Keratinocyte (primary cell): Measurements from ENCODE around the gene ARHGAP1. TPM values are rescaled to one million over a fixed set of nuclear protein-coding genes. Genes with fewer than 3 reads are reported as not detected.

Source experiments
- DNase-seq: peaks from one replicate; pipeline ENCODE4 v3.0.0-alpha.2; 2011; ENCODE audit warnings: low read depth, missing footprints, low spot score
- FAIRE-seq: peaks from 2 replicates; lab custom pipeline; 2011; peaks lifted over from hg19 to GRCh38; lab: Jason Lieb, UNC
- H2AFZ ChIP-seq: 2 replicates; pipeline ENCODE4 v1.6.0; 2012; ENCODE audit warnings: low read length, control low read depth, inconsistent platforms; ENCODE audit not compliant: control insufficient read depth
- H3K27ac ChIP-seq: 2 replicates; pipeline ENCODE4 v1.5.1; 2011; ENCODE audit warnings: low read length; ENCODE audit not compliant: control insufficient read depth, insufficient read depth
- H3K27me3 ChIP-seq: 3 replicates; pipeline ENCODE4 v1.6.0; 2011; ENCODE audit warnings: low read length; ENCODE audit not compliant: control insufficient read depth, insufficient read depth; ENCODE audit errors: extremely low read depth
- H3K36me3 ChIP-seq, 2 experiments: 2 replicates in 1 of 2; 3 replicates in 1 of 2; pipeline ENCODE4 v1.5.1; 2011; ENCODE audit warnings: low read length in 2 of 2, mild to moderate bottlenecking in 1 of 2; ENCODE audit not compliant: control insufficient read depth in 2 of 2, insufficient read depth in 2 of 2; ENCODE audit errors: extremely low read depth in 1 of 2
- H3K4me1 ChIP-seq: 3 replicates; pipeline ENCODE4 v1.5.1; 2011; ENCODE audit warnings: low read length; ENCODE audit not compliant: control insufficient read depth, insufficient read depth; ENCODE audit errors: extremely low read depth
- H3K4me2 ChIP-seq: 3 replicates; pipeline ENCODE4 v1.6.0; 2011; ENCODE audit warnings: low read depth, low read length; ENCODE audit not compliant: control insufficient read depth, insufficient read depth; ENCODE audit errors: extremely low read depth
- H3K4me3 ChIP-seq, 3 experiments: fragments of 200-600 bp in 1 of 3; sonication (generic) in 1 of 3; 2 replicates in 2 of 3; 3 replicates in 1 of 3; pipeline ENCODE4 v1.5.1; 2011 to 2016; ENCODE audit warnings: low read length in 3 of 3, mild to moderate bottlenecking in 3 of 3, control low read depth in 2 of 3, inconsistent platforms in 1 of 3, low read depth in 1 of 3, mixed read lengths in 1 of 3, mixed run types in 1 of 3, moderate library complexity in 1 of 3; ENCODE audit not compliant: control insufficient read depth in 2 of 3, insufficient read depth in 2 of 3; ENCODE audit errors: extremely low read depth in 1 of 3
- H3K79me2 ChIP-seq: 2 replicates; pipeline ENCODE4 v1.6.0; 2012; ENCODE audit warnings: low read length; ENCODE audit not compliant: control insufficient read depth, insufficient read depth
- H3K9ac ChIP-seq: 3 replicates; pipeline ENCODE4 v1.6.0; 2011; ENCODE audit warnings: low read length; ENCODE audit not compliant: control insufficient read depth, insufficient read depth; ENCODE audit errors: extremely low read depth
- H3K9me1 ChIP-seq: 3 replicates; pipeline ENCODE4 v1.6.0; 2011; ENCODE audit warnings: low read length; ENCODE audit not compliant: control insufficient read depth, insufficient read depth; ENCODE audit errors: extremely low read depth
- H3K9me3 ChIP-seq: 2 replicates; pipeline ENCODE4 v1.5.1; 2012; ENCODE audit warnings: low read depth, low read length; ENCODE audit not compliant: control insufficient read depth
- H4K20me1 ChIP-seq: 3 replicates; pipeline ENCODE4 v1.6.0; 2011; ENCODE audit warnings: low read length; ENCODE audit not compliant: control insufficient read depth, insufficient read depth; ENCODE audit errors: extremely low read depth
- EZH2 ChIP-seq: IDR thresholded peaks from one replicate; pipeline ENCODE4 v1.6.1; 2012; ENCODE audit warnings: inconsistent platforms, mild to moderate bottlenecking, low read length, moderate library complexity
- dilution Hi-C: fragments of 300-500 bp; cut with MboI; formaldehyde crosslinking; loops from one replicate; pipeline ENCODE4 v1.7.0; 2020; ENCODE audit warnings: low sequenced_read_pairs; ENCODE audit not compliant: extremely low pct_ligation_motif_present
- polyA plus RNA-seq, 5 experiments: library from polyadenylated mRNA; depleted of rRNA in 3 of 5; stranded (reverse) in 3 of 5; stranded (forward) in 1 of 5; unstranded in 1 of 5; fragments of >200 nt; gene quantifications; 1 replicate in 1 of 5; 2 replicates in 3 of 5; 3 replicates in 1 of 5; pipeline versions ENCODE4 v1.2.1 to v1.2.3, GENCODE V29; 2011 to 2012; ENCODE audit warnings: missing spikeins in 2 of 5, low read depth in 1 of 5, low replicate concordance in 1 of 5
- TF ChIP-seq, protein P1 (sequence below), 3 experiments: IDR thresholded peaks in 1 of 3; conservative IDR thresholded peaks in 1 of 3; optimal IDR thresholded peaks in 1 of 3; 2 replicates in 2 of 3; 3 replicates in 1 of 3; pipeline versions ENCODE3 to v1.5.1; 2011; ENCODE audit warnings: low read length in 3 of 3, mild to moderate bottlenecking in 3 of 3, moderate library complexity in 2 of 3, control low read depth in 1 of 3, inconsistent platforms in 1 of 3; ENCODE audit not compliant: insufficient read depth in 2 of 3; ENCODE audit errors: extremely low read depth in 1 of 3

The ARHGAP1 gene
- polyA plus RNA-seq, 1 donor (not counting 4 experiments of a cell fraction or from before 2014, with no cell fraction given) = 19.5 TPM

DNA sequence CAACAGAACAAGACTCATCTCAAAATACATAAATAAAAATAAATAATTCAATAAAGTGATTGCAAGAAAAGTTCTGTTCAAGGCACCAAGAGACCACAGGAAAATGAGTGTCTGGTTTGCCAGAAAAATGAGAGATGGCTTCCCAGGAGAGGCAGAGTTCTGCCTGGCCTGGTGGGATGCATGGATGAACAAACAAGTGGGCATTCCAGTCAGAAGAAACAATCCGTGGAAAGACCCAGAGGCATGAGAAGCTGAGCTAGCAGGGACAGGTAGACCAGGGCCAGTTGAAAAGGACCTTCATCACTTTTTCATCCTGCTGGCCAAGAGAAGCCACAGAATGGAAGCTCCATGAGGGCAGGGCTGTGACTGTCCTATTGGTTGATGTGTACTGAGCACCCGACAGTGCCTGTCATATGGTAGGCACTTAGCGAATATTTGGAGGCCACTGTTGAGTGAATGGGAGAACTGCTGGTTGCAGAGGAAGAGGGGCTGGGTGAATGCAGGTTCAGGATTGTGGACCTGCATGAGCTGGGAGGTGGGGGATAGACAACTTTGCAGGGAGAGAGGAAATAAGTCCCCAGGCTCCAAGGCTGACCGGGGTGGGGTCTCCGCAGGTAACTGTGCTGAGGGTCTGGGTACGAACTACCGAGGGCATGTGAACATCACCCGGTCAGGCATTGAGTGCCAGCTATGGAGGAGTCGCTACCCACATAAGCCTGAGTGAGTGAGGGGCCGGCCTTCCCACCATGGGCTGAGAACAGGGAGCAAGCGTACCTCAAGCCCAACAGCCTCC, 22.3 kb upstream of the ARHGAP1 start:
- no peaks in the 10 kb centered on the region for H3K79me2 ChIP-seq
- H3K4me1 ChIP-seq = peaks cover 4% of the 10 kb centered on the region
- no peak for DNase-seq
- TF ChIP-seq, protein P1, sequence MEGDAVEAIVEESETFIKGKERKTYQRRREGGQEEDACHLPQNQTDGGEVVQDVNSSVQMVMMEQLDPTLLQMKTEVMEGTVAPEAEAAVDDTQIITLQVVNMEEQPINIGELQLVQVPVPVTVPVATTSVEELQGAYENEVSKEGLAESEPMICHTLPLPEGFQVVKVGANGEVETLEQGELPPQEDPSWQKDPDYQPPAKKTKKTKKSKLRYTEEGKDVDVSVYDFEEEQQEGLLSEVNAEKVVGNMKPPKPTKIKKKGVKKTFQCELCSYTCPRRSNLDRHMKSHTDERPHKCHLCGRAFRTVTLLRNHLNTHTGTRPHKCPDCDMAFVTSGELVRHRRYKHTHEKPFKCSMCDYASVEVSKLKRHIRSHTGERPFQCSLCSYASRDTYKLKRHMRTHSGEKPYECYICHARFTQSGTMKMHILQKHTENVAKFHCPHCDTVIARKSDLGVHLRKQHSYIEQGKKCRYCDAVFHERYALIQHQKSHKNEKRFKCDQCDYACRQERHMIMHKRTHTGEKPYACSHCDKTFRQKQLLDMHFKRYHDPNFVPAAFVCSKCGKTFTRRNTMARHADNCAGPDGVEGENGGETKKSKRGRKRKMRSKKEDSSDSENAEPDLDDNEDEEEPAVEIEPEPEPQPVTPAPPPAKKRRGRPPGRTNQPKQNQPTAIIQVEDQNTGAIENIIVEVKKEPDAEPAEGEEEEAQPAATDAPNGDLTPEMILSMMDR (optimal IDR thresholded peaks at IDR 0.05 in 1 of 3, IDR thresholded peaks at IDR 0.05 in 1 of 3, conservative IDR thresholded peaks at IDR 0.05 in 1 of 3; ENCODE audit: extremely low read depth in 1 of 3, insufficient read depth in 2 of 3, low read length in 3 of 3) = no peak
- H3K4me3 ChIP-seq = no peak overlapping the region
- dilution Hi-C loops = no loop called here
- no peaks in the 10 kb centered on the region for H3K9me3 ChIP-seq
- no peak for FAIRE-seq
- H3K27me3 ChIP-seq = no peaks in the 10 kb centered on the region
- H4K20me1 ChIP-seq = no peaks in the 10 kb centered on the region
- H3K4me2 ChIP-seq = no peak overlapping the region
- no peak overlapping the region for H2AFZ ChIP-seq
- no peak overlapping the region for H3K27ac ChIP-seq
- H3K9me1 ChIP-seq = no peaks in the 10 kb centered on the region
- H3K9ac ChIP-seq = no peak overlapping the region
- no peaks in the 10 kb centered on the region for H3K36me3 ChIP-seq

DNA sequence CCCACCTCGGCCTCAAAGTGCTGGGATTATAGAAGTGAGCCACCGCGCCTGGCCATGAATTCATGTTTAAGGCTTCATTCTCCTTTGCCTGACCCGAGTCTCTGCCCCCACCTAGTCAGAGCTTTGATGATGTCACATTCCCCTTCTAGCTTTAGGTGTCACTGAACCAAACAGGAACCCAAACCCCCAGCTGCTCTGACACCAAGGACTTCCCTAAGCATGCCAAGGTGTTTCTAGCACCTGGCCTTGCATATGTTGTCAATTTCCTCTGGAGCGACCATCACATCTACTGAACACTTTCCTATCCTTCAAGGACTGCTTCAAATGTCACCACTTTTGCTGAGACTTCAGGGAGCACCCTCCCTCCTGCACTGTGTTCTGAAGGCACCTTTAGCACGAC, 20.9 kb upstream of the ARHGAP1 start:
- Histone ChIP-seq H3K9me3 (no peaks in the 10 kb centered on the region), H4K20me1 (no peaks in the 10 kb centered on the region), H3K4me2 (no peak overlapping the region), H3K27me3 (no peaks in the 10 kb centered on the region), H3K4me3 (no peak overlapping the region), H3K9me1 (no peaks in the 10 kb centered on the region), H3K9ac (no peak overlapping the region), H3K4me1 (peaks cover 4% of the 10 kb centered on the region), H3K27ac (no peak overlapping the region), H3K36me3 (no peaks in the 10 kb centered on the region), H2AFZ (no peak overlapping the region), H3K79me2 (no peaks in the 10 kb centered on the region)
- DNase-seq (no peak), FAIRE-seq (no peak)
- TF ChIP-seq, protein P1 (optimal IDR thresholded peaks at IDR 0.05 in 1 of 3, IDR thresholded peaks at IDR 0.05 in 1 of 3, conservative IDR thresholded peaks at IDR 0.05 in 1 of 3; ENCODE audit: extremely low read depth in 1 of 3, insufficient read depth in 2 of 3, low read length in 3 of 3) = no peak
- no peak for TF ChIP-seq EZH2
- dilution Hi-C loops = no loop called here
